Vagina (tissue), 2 donors: ENCODE data around the gene ZBTB20. TPM values are rescaled to one million over a fixed set of nuclear protein-coding genes. Genes with fewer than 3 reads are reported as not detected.

ENCODE experiments used
- DNase-seq, 2 donors: peaks; one replicate each; pipeline ENCODE4 v3.0.0-alpha.2; 2017; ENCODE audit errors: extremely low spot score in 2 of 2
- H3K27ac ChIP-seq: fragments of 200-600 bp; sonication (generic); one replicate; pipeline ENCODE4 v1.5.1; 2019
- H3K27me3 ChIP-seq: fragments of 200-600 bp; sonication (generic); one replicate; pipeline ENCODE4 v1.5.1; 2019
- H3K36me3 ChIP-seq, 2 donors: fragments of 200-600 bp; sonication (generic); one replicate each; pipeline ENCODE4 v1.5.1; 2017 to 2019
- H3K4me1 ChIP-seq: fragments of 200-600 bp; sonication (generic); one replicate; pipeline ENCODE4 v1.5.1; 2019
- H3K4me3 ChIP-seq, 2 donors: fragments of 200-600 bp; sonication (generic); 1 replicate in 1 of 2; 2 replicates in 1 of 2; pipeline ENCODE4 v1.5.1; 2016 to 2019
- H3K9me3 ChIP-seq: fragments of 200-600 bp; sonication (generic); one replicate; pipeline ENCODE4 v1.5.1; 2019
- POLR2A ChIP-seq, 2 donors: fragments of 450-650 bp; IDR thresholded peaks; one replicate each; pipeline ENCODE4 v1.6.1; 2017; ENCODE audit warnings: antibody characterized with exemption in 2 of 2, mild to moderate bottlenecking in 2 of 2, moderate library complexity in 2 of 2
- POLR2AphosphoS5 ChIP-seq, 2 donors: sonication (generic); formaldehyde crosslinking; IDR thresholded peaks; one replicate each; pipeline ENCODE4 v1.9.0; 2017; ENCODE audit warnings: antibody characterized with exemption in 2 of 2, mild to moderate bottlenecking in 2 of 2, low read depth in 1 of 2; ENCODE audit not compliant: insufficient read depth in 1 of 2
- intact Hi-C: fragments of 100-400 bp; cut with DNase I; formaldehyde crosslinking; loops from one replicate; pipeline ENCODE4 v1.15.1; 2023
- total RNA-seq: library from RNA; depleted of rRNA; stranded (reverse); fragments of >200 nt; gene quantifications from one replicate; pipeline ENCODE4 v1.2.3, GENCODE V29; 2016
- TF ChIP-seq, protein P1 (sequence below), 3 experiments: fragments of 450-650 bp in 2 of 3; fragments of 200-600 bp in 1 of 3; sonication (generic) in 1 of 3; IDR thresholded peaks; one replicate each; pipeline ENCODE4 v1.5.1; 2017 to 2019; ENCODE audit warnings: antibody characterized with exemption in 3 of 3, mild to moderate bottlenecking in 2 of 3, moderate library complexity in 2 of 3

ZBTB20 gene
- total RNA-seq, 1 donor from 2014 or later = 64.8 TPM

DNA sequence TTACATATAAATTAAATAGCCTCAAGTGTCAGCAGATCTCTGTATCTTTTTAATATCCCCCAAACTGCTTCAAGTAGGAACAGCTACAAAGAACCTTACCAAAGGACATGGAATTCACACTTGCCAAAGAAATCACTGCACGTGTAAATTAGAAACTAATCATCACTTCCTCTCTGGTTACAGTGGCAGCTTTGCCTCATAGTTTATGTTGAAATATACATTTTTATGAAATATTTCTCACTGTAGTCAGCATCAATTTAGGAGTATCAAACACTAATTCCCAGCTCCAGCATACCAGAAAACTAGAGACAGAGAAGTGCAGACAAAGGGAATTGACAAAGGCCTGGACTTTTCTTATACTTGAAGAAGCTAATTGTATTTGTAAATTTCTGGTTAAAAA is 592.4 kb downstream of the ZBTB20 start:
- H3K27me3 ChIP-seq = no peaks in the 10 kb centered on the region
- DNase-seq = no peak
- H3K36me3 ChIP-seq = no peaks in the 10 kb centered on the region
- no peak overlapping the region for H3K4me3 ChIP-seq
- H3K27ac ChIP-seq = no peak overlapping the region
- TF ChIP-seq POLR2A (IDR thresholded peaks at IDR 0.05) = no peak
- TF ChIP-seq, protein P1, sequence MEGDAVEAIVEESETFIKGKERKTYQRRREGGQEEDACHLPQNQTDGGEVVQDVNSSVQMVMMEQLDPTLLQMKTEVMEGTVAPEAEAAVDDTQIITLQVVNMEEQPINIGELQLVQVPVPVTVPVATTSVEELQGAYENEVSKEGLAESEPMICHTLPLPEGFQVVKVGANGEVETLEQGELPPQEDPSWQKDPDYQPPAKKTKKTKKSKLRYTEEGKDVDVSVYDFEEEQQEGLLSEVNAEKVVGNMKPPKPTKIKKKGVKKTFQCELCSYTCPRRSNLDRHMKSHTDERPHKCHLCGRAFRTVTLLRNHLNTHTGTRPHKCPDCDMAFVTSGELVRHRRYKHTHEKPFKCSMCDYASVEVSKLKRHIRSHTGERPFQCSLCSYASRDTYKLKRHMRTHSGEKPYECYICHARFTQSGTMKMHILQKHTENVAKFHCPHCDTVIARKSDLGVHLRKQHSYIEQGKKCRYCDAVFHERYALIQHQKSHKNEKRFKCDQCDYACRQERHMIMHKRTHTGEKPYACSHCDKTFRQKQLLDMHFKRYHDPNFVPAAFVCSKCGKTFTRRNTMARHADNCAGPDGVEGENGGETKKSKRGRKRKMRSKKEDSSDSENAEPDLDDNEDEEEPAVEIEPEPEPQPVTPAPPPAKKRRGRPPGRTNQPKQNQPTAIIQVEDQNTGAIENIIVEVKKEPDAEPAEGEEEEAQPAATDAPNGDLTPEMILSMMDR (IDR thresholded peaks at IDR 0.05) = no peak
- no peak for TF ChIP-seq POLR2AphosphoS5 (IDR thresholded peaks at IDR 0.05; ENCODE audit: insufficient read depth in 1 of 2, low read depth in 1 of 2)
- intact Hi-C loops = no loop called here
- peaks cover 32% of the 10 kb centered on the region for H3K4me1 ChIP-seq
- H3K9me3 ChIP-seq = no peaks in the 10 kb centered on the region

DNA sequence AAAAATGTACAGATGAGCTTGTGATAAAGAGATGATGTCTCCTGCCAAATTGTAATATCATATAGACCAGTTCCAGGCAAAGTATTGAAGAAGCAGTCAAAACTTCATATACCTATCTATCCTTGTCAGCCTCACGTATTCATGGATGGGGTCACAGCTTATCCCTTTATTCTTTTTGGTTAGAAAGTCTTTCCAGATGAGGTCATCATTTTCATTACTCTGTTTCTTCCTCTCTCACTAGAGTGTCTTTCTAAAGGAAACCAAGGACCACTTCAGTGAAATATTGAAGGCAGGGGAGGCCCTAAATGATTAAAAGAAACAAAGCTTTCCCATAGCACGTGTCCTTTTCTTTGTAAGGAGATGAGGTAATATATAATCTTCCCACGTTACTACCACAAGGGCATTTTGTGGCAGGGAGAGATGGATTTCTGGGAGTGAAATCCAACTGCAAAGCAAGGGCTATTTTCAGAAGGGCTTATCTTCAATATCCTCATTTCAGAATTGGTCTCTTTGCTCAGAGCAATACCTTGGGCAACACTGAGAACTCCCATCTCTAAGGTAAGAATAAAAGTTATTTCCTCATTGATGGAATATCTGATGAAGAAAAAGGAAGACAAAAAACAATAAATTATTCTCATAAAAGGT is 593.0 kb downstream of the ZBTB20 start:
- no peaks in the 10 kb centered on the region for H3K36me3 ChIP-seq
- no peak for DNase-seq
- peaks cover 32% of the 10 kb centered on the region for H3K4me1 ChIP-seq
- intact Hi-C loops = no loop called here
- H3K27ac ChIP-seq = no peak overlapping the region
- no peaks in the 10 kb centered on the region for H3K27me3 ChIP-seq
- no peak overlapping the region for H3K4me3 ChIP-seq
- TF ChIP-seq POLR2A (IDR thresholded peaks at IDR 0.05) (no peak), POLR2AphosphoS5 (IDR thresholded peaks at IDR 0.05; ENCODE audit: insufficient read depth in 1 of 2, low read depth in 1 of 2) (no peak)
- TF ChIP-seq, protein P1 (IDR thresholded peaks at IDR 0.05) = no peak
- no peaks in the 10 kb centered on the region for H3K9me3 ChIP-seq

DNA sequence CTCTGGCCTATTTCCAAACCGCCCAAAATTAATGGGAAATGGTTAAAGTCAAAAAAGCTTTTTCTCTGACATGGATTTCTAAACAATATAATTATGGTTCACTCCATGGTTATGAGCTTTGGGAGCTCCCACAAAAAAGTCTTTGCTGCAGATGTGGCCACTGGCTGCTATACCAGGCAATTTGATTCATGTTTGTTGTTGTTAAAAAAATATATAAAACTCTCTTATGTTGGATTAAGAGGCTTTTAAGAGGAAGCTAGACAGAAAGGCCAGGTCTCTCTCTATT is 594.6 kb downstream of the ZBTB20 start:
- no peak for DNase-seq
- H3K4me1 ChIP-seq = peaks cover 32% of the 10 kb centered on the region
- H3K27ac ChIP-seq = no peak overlapping the region
- H3K4me3 ChIP-seq = no peak overlapping the region
- intact Hi-C loops = no loop called here
- no peaks in the 10 kb centered on the region for H3K27me3 ChIP-seq
- TF ChIP-seq POLR2A (IDR thresholded peaks at IDR 0.05) (no peak), POLR2AphosphoS5 (IDR thresholded peaks at IDR 0.05; ENCODE audit: insufficient read depth in 1 of 2, low read depth in 1 of 2) (no peak)
- TF ChIP-seq, protein P1 (IDR thresholded peaks at IDR 0.05) = no peak
- H3K36me3 ChIP-seq = no peaks in the 10 kb centered on the region
- no peaks in the 10 kb centered on the region for H3K9me3 ChIP-seq

DNA sequence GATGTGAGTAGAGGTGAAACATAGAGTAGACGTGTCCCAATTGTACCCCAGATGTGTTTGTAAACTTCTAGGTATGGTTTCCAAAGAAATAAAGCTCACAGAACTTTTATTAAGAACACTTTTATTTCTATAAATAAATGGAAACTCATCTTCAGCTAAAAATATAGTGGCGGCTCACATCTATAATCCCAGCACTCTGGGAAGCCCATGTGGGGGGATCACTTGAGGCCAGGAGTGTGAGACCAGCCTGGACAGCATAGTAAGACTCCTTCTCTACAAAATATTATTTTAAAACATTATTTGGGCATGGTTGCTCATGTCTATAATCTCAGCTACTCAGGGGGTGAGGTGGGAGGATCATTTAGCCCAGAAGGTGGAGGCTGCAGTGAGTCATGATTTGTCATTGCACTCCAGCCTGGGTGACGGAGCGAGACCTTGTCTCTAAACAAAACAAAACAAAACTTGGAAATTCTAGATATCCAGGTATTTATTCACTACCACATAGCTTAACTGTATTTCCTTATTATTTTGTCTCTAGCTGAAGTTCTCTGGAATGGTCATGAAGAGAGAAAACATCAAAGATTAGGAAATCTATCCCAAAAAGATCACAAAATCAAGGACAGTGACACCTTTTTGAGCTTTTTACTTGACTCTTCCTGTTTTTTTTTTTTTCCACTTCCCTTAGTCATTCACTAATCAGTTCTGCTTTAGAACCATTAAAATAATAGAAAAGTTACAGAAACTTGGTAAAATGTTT is 595.1 kb downstream of the ZBTB20 start:
- Histone ChIP-seq H3K27ac (no peak overlapping the region), H3K27me3 (no peaks in the 10 kb centered on the region), H3K9me3 (no peaks in the 10 kb centered on the region), H3K36me3 (no peaks in the 10 kb centered on the region), H3K4me1 (peaks cover 32% of the 10 kb centered on the region), H3K4me3 (no peak overlapping the region)
- TF ChIP-seq, protein P1 (IDR thresholded peaks at IDR 0.05) = no peak
- TF ChIP-seq POLR2AphosphoS5 (IDR thresholded peaks at IDR 0.05; ENCODE audit: insufficient read depth in 1 of 2, low read depth in 1 of 2) = no peak
- TF ChIP-seq POLR2A (IDR thresholded peaks at IDR 0.05) = no peak
- intact Hi-C loops = no loop called here
- no peak for DNase-seq

DNA sequence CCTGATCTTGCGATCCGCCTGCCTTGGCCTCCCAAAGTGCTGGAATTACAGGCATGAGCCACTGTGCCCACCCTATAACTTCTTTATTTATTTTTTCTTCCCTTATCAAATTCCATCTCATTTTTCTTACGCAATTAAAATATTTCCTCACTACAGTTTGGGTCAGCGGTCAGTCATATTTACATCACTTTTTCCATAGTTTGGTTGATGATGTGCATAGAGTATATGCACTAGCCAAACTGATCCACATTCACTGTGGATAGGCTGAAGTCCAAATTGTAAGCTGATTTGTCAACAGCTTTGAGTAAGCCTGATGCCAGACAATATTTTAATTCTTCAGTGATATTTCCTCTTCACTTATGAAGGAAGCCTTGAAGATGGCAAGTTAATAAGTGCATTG is 596.9 kb downstream of the ZBTB20 start:
- H3K4me3 ChIP-seq = no peak overlapping the region

More for the DNA sequence above, 596.9 kb downstream of the ZBTB20 start:
- intact Hi-C loops = no loop called here
- Histone ChIP-seq H3K27ac (no peak overlapping the region), H3K36me3 (no peaks in the 10 kb centered on the region), H3K4me1 (peaks cover 42% of the 10 kb centered on the region), H3K27me3 (no peaks in the 10 kb centered on the region), H3K9me3 (no peaks in the 10 kb centered on the region)
- no peak for DNase-seq
- TF ChIP-seq POLR2AphosphoS5 (IDR thresholded peaks at IDR 0.05; ENCODE audit: insufficient read depth in 1 of 2, low read depth in 1 of 2) (no peak), POLR2A (IDR thresholded peaks at IDR 0.05) (no peak)
- TF ChIP-seq, protein P1 (IDR thresholded peaks at IDR 0.05) = no peak
